ENCODE measurements around the gene RSPH9.
"Not testable (repeated sequence)": the region's sequence is repeated elsewhere in the genome, so short reads cannot be mapped to it uniquely, and the experiment has no call there.

RSPH9 gene

DNA sequence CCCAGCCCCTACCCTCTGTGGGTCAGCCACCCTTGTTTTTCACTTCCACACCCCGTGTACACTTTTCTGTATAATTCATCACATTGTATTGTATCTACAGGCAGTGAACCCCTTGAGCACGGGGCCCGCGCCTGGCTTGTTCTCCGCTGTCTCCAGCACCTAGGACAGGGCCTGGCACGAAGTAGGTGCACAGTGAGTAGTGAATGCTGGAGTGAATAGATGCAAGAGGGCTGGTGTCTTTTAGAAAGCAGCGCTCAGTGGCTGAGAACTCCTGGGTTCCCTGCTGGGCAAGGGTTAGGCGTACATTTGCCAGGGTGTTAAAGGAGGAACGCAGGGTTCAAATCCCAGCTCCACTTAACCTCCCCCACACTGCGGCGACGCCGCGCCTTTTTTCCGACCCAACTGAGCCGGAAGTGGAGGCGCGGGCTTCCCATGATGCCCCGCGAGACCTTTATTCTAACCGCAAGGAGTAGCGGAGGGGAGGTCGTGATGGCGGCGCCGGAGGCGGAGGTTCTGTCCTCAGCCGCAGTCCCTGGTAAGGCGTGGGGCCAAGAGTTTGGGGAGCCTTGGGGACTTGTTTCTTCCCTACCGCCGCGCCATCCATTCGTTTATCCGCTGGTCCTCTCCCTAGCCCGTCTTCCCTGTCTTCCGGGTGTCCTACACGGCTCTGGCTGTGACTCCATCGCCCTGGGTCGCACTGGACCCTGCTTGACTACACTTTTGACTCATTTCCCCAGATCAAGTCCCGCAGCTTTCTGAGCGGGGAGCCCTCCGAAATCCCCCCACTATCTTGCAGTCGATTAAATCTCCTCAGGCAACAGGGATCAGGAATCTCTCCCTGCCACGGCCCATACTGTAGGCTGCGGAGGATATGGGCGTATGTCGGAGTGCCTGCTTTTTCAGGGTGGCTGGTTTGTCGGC lies 9.2 kb upstream of the RSPH9 start, which contains the start of gene MAD2L1BP:
Gene MAD2L1BP, plus strand, starts transcription at position 454 of the 921 bp plus-strand sequence. Its CDS starts 36 bp downstream, at position 490.
- Mint-ChIP-seq H3K4me1 (peaks cover 53% of the 10 kb centered on the region), H3K4me3 (peak within 1 kb of the TSS; percentile 92), H3K36me3 (peaks cover 31% of the 10 kb centered on the region), H3K27me3 (peaks cover 6% of the 10 kb centered on the region), H3K27ac (peak within 1 kb of the TSS; percentile 96), H3K9me3 (no peaks in the 10 kb centered on the region)
- DNase-seq = peak; percentile 92
- CTCF ChIA-PET = interaction anchor here (0.7 to 2.1 kb wide), 5 partner anchors 27 to 621 kb away, joined by 3 to 8 read pairs (median 3); partner anchors contain the start of gene SLC35B2

- Mint-ChIP-seq H3K27me3 (peaks cover 6% of the 10 kb centered on the region), H3K27ac (peak overlapping the region; percentile 96), H3K4me3 (peak overlapping the region; percentile 92), H3K9me3 (no peaks in the 10 kb centered on the region), H3K4me1 (peaks cover 50% of the 10 kb centered on the region), H3K36me3 (peaks cover 36% of the 10 kb centered on the region)
- peak; percentile 54 for DNase-seq
- CTCF ChIA-PET = interaction anchor here (0.7 to 2.1 kb wide), 5 partner anchors 28 to 621 kb away, joined by 3 to 8 read pairs (median 3); partner anchors contain the start of gene SLC35B2
Observed at GRCh38 chr6:43636308-43636659, 8.6 kb upstream of the RSPH9 start.

GRCh38 chr6:43639984-43640800 lies 4.6 kb upstream of the RSPH9 start:
- H3K27ac Mint-ChIP-seq = no peak overlapping the region
- no peak for DNase-seq
- CTCF ChIA-PET = interaction anchor here (1.1 kb wide), 1 partner anchor 673 kb away, joined by 3 read pairs; the partner anchor contains the start of gene AARS2
- no peaks in the 10 kb centered on the region for H3K9me3 Mint-ChIP-seq
- peaks cover 6% of the 10 kb centered on the region for H3K27me3 Mint-ChIP-seq
- no peak overlapping the region for H3K4me3 Mint-ChIP-seq
- H3K36me3 Mint-ChIP-seq = peaks cover 45% of the 10 kb centered on the region
- H3K4me1 Mint-ChIP-seq = peaks cover 50% of the 10 kb centered on the region

GRCh38 chr6:43645613-43645964 lies 753 bp downstream of the RSPH9 start:
- H3K4me1 Mint-ChIP-seq = peaks cover 16% of the 10 kb centered on the region
- H3K27ac Mint-ChIP-seq = peak overlapping the region; percentile 50
- H3K36me3 Mint-ChIP-seq = peaks cover 15% of the 10 kb centered on the region
- H3K9me3 Mint-ChIP-seq = no peaks in the 10 kb centered on the region
- CTCF ChIA-PET = interaction anchor here (1.0 to 2.8 kb wide), 4 partner anchors 8 to 434 kb away, joined by 3 to 12 read pairs (median 4); no protein-coding TSS in a partner anchor
- H3K27me3 Mint-ChIP-seq = peaks cover 8% of the 10 kb centered on the region
- no peak for DNase-seq
- H3K4me3 Mint-ChIP-seq = peak overlapping the region; percentile 65

GRCh38 chr6:43647613-43648012 lies 2.8 kb downstream of the RSPH9 start:
- no peak overlapping the region for H3K4me3 Mint-ChIP-seq

DNA sequence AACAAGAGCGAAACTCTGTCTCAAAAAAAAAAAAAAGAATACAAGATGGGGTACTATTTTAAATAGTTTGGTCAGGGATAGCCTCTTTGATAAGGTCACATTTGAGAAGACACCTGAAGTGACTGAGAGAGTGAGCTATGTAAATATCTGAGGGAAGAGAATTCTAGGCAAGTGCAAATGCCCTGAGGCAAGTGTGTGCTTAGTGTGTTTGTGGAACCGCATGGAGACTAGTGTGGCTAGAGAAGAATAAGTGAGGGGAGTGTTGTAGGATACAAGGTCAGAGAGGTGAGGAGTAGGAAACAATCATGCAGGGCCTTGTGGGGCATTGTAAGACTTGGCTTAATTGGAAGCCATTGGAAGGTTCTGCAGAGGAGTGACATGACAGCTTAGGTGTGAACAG lies 3.4 kb downstream of the RSPH9 start:
- H3K27me3 Mint-ChIP-seq = peaks cover 8% of the 10 kb centered on the region
- no peaks in the 10 kb centered on the region for H3K9me3 Mint-ChIP-seq
- no peak for DNase-seq
- no peaks in the 10 kb centered on the region for H3K36me3 Mint-ChIP-seq
- H3K4me3 Mint-ChIP-seq = no peak overlapping the region
- CTCF ChIA-PET = interaction anchor here (1.4 kb wide), 1 partner anchor 19 kb away, joined by 5 read pairs; no protein-coding TSS in a partner anchor
- no peak overlapping the region for H3K27ac Mint-ChIP-seq
- peaks cover 12% of the 10 kb centered on the region for H3K4me1 Mint-ChIP-seq

More at GRCh38 chr6:43647613-43648012, 2.8 kb downstream of the RSPH9 start:
- peaks cover 8% of the 10 kb centered on the region for H3K27me3 Mint-ChIP-seq
- DNase-seq = no peak
- H3K27ac Mint-ChIP-seq = no peak overlapping the region
- H3K4me1 Mint-ChIP-seq = peaks cover 12% of the 10 kb centered on the region
- no peaks in the 10 kb centered on the region for H3K9me3 Mint-ChIP-seq
- peaks cover 3% of the 10 kb centered on the region for H3K36me3 Mint-ChIP-seq
- CTCF ChIA-PET = interaction anchor here (1.2 to 1.4 kb wide), 2 partner anchors 20 to 524 kb away, joined by 3 to 5 read pairs; no protein-coding TSS in a partner anchor

GRCh38 chr6:43652822-43653221 lies 8.0 kb downstream of the RSPH9 start:
- not testable (repeated sequence) for H3K9me3 Mint-ChIP-seq, H3K4me3 Mint-ChIP-seq, DNase-seq, H3K27ac Mint-ChIP-seq, H3K36me3 Mint-ChIP-seq, H3K4me1 Mint-ChIP-seq
- CTCF ChIA-PET = interaction anchor here (1.9 to 3.3 kb wide), 2 partner anchors 7 to 14 kb away, joined by 4 to 27 read pairs; no protein-coding TSS in a partner anchor
- H3K27me3 Mint-ChIP-seq = peaks cover 15% of the 10 kb centered on the region

- CTCF ChIA-PET = interaction anchor here (1.4 to 1.6 kb wide), 2 partner anchors 10 to 11 kb away, joined by 4 to 7 read pairs; no protein-coding TSS in a partner anchor
- no peak overlapping the region for H3K4me3 Mint-ChIP-seq
Observed at GRCh38 chr6:43657221-43657802, 12.5 kb downstream of the RSPH9 start.

GRCh38 chr6:43658161-43658560 lies 13.3 kb downstream of the RSPH9 start:
- Mint-ChIP-seq H3K27ac (no peak overlapping the region), H3K27me3 (peaks cover 11% of the 10 kb centered on the region), H3K9me3 (peaks cover 2% of the 10 kb centered on the region), H3K4me3 (no peak overlapping the region), H3K4me1 (peaks cover 18% of the 10 kb centered on the region), H3K36me3 (no peaks in the 10 kb centered on the region)
- DNase-seq = no peak
- CTCF ChIA-PET = no interaction called here

More at GRCh38 chr6:43657221-43657802, 12.5 kb downstream of the RSPH9 start:
- Mint-ChIP-seq H3K9me3 (peaks cover 2% of the 10 kb centered on the region), H3K4me1 (peaks cover 15% of the 10 kb centered on the region), H3K27ac (no peak overlapping the region), H3K36me3 (no peaks in the 10 kb centered on the region), H3K27me3 (peaks cover 11% of the 10 kb centered on the region)
- DNase-seq = no peak

- not testable (repeated sequence) for H3K4me3 Mint-ChIP-seq, H3K36me3 Mint-ChIP-seq, H3K9me3 Mint-ChIP-seq, DNase-seq, H3K27ac Mint-ChIP-seq
- Mint-ChIP-seq H3K4me1 (peaks cover 29% of the 10 kb centered on the region), H3K27me3 (peaks cover 16% of the 10 kb centered on the region)
- CTCF ChIA-PET = interaction anchor here (1.2 to 1.3 kb wide), 2 partner anchors 33 to 96 kb away, joined by 3 read pairs; no protein-coding TSS in a partner anchor
Observed at GRCh38 chr6:43662948-43663347, 18.1 kb downstream of the RSPH9 start.

- peaks cover 2% of the 10 kb centered on the region for H3K9me3 Mint-ChIP-seq
- CTCF ChIA-PET = interaction anchor here (1.0 to 6.4 kb wide), 11 partner anchors 12 to 414 kb away, joined by 3 to 43 read pairs (median 4); partner anchors contain the start of genes MRPS18A and VEGFA
- H3K4me3 Mint-ChIP-seq = no peak overlapping the region
- H3K36me3 Mint-ChIP-seq = peaks cover 4% of the 10 kb centered on the region
- no peak for DNase-seq
- peaks cover 16% of the 10 kb centered on the region for H3K27me3 Mint-ChIP-seq
- no peak overlapping the region for H3K27ac Mint-ChIP-seq
- H3K4me1 Mint-ChIP-seq = peaks cover 49% of the 10 kb centered on the region
Observed at GRCh38 chr6:43665376-43665775, 20.5 kb downstream of the RSPH9 start.

- CTCF ChIA-PET = interaction anchor here (0.8 to 6.4 kb wide), 23 partner anchors 10 to 413 kb away, joined by 3 to 43 read pairs (median 7); partner anchors contain the start of genes MAD2L1BP, MRPS18A and VEGFA
- Mint-ChIP-seq H3K4me3 (no peak overlapping the region), H3K4me1 (peaks cover 53% of the 10 kb centered on the region), H3K27me3 (peaks cover 16% of the 10 kb centered on the region), H3K9me3 (no peaks in the 10 kb centered on the region), H3K36me3 (peaks cover 14% of the 10 kb centered on the region), H3K27ac (no peak overlapping the region)
- DNase-seq = no peak
Observed at GRCh38 chr6:43666196-43666920, 21.5 kb downstream of the RSPH9 start.

Data from activated naive CD4-positive, alpha-beta T cell treated with anti-CD3 and anti-CD28 coated beads, Interleukin-2, amount 10 ng/mL, durations not matched to agents 7 days and 5 days (primary cell).